GM18498 (cell line): Measurements from ENCODE around the gene WFIKKN1.

Experiments
- ATAC-seq: cut with Tn5 transposase; IDR thresholded peaks from one replicate; pipeline ENCODE4 v1.9.1; 2021; ENCODE audit warnings: mild to moderate bottlenecking, moderate library complexity; ENCODE audit not compliant: unreplicated experiment

Gene WFIKKN1

GRCh38 chr16:672371-672770 is 41.6 kb downstream of the WFIKKN1 start:
- no peak for ATAC-seq

- ATAC-seq: no peak
These were observed 42.1 kb downstream of the WFIKKN1 start for GRCh38 chr16:672851-673250.

- ATAC-seq: no peak
These were observed 42.7 kb downstream of the WFIKKN1 start for GRCh38 chr16:673399-673991.

GRCh38 chr16:674214-674881 is 43.6 kb downstream of the WFIKKN1 start:
- ATAC-seq: no peak

GRCh38 chr16:674968-675883 is 44.4 kb downstream of the WFIKKN1 start, which contains the start of gene RHBDL1:
Gene RHBDL1, plus strand, starts transcription at chr16:675671. Its CDS starts 120 bp downstream, at chr16:675791.
- ATAC-seq: no peak

GRCh38 chr16:675884-676564 is 45.2 kb downstream of the WFIKKN1 start:
- ATAC-seq: no peak

GRCh38 chr16:676565-676902 is 45.7 kb downstream of the WFIKKN1 start:
- ATAC-seq: no peak

- no peak for ATAC-seq
These were observed 46.1 kb downstream of the WFIKKN1 start for GRCh38 chr16:676913-677312.

- no peak for ATAC-seq
These were observed 46.8 kb downstream of the WFIKKN1 start for GRCh38 chr16:677316-678190.

- ATAC-seq: no peak
These were observed 47.5 kb downstream of the WFIKKN1 start for GRCh38 chr16:678209-678857.

GRCh38 chr16:678858-679813 is 48.4 kb downstream of the WFIKKN1 start:
- no peak for ATAC-seq

GRCh38 chr16:679814-680624 is 49.2 kb downstream of the WFIKKN1 start, which contains the start of gene STUB1:
Gene STUB1, plus strand, starts transcription at chr16:680410. Its CDS starts 116 bp downstream, at chr16:680526.
- ATAC-seq: peak; percentile 40

GRCh38 chr16:680625-680945 is 49.8 kb downstream of the WFIKKN1 start:
- ATAC-seq: peak; percentile 3

GRCh38 chr16:680967-681745 is 50.4 kb downstream of the WFIKKN1 start:
- no peak for ATAC-seq

GRCh38 chr16:681746-682427 is 51.1 kb downstream of the WFIKKN1 start:
- no peak for ATAC-seq
